ENCODE measurements around the gene IDH2.

GRCh38 chr15:90064911-90065681 is 37.2 kb downstream of the IDH2 start:
- TF ChIP-seq FOS (IDR thresholded peaks at IDR 0.05; ENCODE audit: low read depth, low read length) (no peak), BHLHE40 (IDR thresholded peaks at IDR 0.05; ENCODE audit: low read depth, low read length) (no peak), CTCF (conservative IDR thresholded peaks at IDR 0.05; ENCODE audit: low read depth, low read length) (no peak), POLR2A (IDR thresholded peaks at IDR 0.05; ENCODE audit: low read depth, low read length) (no peak), CEBPB (IDR thresholded peaks at IDR 0.05; ENCODE audit: low read depth, low read length) (no peak), SMC3 (IDR thresholded peaks at IDR 0.05; ENCODE audit: low read depth, low read length) (no peak), MAFK (IDR thresholded peaks at IDR 0.05; ENCODE audit: low read depth, low read length) (no peak), CHD1 (IDR thresholded peaks at IDR 0.05; ENCODE audit: low read depth, low read length) (no peak), MAZ (IDR thresholded peaks at IDR 0.05; ENCODE audit: borderline replicate concordance, low read depth, low read length) (no peak), RCOR1 (IDR thresholded peaks at IDR 0.05; ENCODE audit: insufficient replicate concordance, low read length) (no peak), USF2 (IDR thresholded peaks at IDR 0.05; ENCODE audit: low read depth, low read length) (no peak), ELK1 (IDR thresholded peaks at IDR 0.05; ENCODE audit: borderline replicate concordance, low read depth, low read length) (no peak), RAD21 (IDR thresholded peaks at IDR 0.05; ENCODE audit: low read length) (no peak)
